ENCODE measurements around the gene TMC3. TPM values are rescaled to one million over a fixed set of nuclear protein-coding genes. Genes with fewer than 3 reads are reported as not detected.

Gene TMC3
- total and polyA plus RNA-seq, 2 donors from 2014 or later = not detected

- H3K4me1 ChIP-seq (ENCODE audit: control insufficient read depth in 2 of 3, insufficient read depth in 2 of 3, low read depth in 1 of 3, low read length in 3 of 3) = no peaks in the 10 kb centered on the region
- FAIRE-seq (no peak), DNase-seq (no peak)
- no peak overlapping the region for H3K27ac ChIP-seq (ENCODE audit: low read depth in 2 of 2, low read length in 2 of 2)
- no peak overlapping the region for H3K9ac ChIP-seq (ENCODE audit: low read length in 3 of 3)
- TF ChIP-seq, protein P1, sequence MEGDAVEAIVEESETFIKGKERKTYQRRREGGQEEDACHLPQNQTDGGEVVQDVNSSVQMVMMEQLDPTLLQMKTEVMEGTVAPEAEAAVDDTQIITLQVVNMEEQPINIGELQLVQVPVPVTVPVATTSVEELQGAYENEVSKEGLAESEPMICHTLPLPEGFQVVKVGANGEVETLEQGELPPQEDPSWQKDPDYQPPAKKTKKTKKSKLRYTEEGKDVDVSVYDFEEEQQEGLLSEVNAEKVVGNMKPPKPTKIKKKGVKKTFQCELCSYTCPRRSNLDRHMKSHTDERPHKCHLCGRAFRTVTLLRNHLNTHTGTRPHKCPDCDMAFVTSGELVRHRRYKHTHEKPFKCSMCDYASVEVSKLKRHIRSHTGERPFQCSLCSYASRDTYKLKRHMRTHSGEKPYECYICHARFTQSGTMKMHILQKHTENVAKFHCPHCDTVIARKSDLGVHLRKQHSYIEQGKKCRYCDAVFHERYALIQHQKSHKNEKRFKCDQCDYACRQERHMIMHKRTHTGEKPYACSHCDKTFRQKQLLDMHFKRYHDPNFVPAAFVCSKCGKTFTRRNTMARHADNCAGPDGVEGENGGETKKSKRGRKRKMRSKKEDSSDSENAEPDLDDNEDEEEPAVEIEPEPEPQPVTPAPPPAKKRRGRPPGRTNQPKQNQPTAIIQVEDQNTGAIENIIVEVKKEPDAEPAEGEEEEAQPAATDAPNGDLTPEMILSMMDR (IDR thresholded peaks at IDR 0.05; ENCODE audit: borderline replicate concordance, extremely low read depth, insufficient read depth) = no peak
- no peaks in the 10 kb centered on the region for H3K36me3 ChIP-seq (ENCODE audit: control insufficient read depth in 2 of 3, insufficient read depth in 3 of 3, low read length in 3 of 3)
- no peaks in the 10 kb centered on the region for H3K27me3 ChIP-seq (ENCODE audit: control insufficient read depth, insufficient read depth, low read length)
- intact Hi-C loops (cut with DNase I) = no loop called here
- no peak overlapping the region for H3K4me3 ChIP-seq (ENCODE audit: low read length in 3 of 3)
- H3K9me3 ChIP-seq (ENCODE audit: control insufficient read depth in 2 of 3, insufficient read depth in 1 of 3, low read length in 3 of 3) = no peaks in the 10 kb centered on the region
These were observed 17.6 kb upstream of the TMC3 start for GRCh38 chr15:81391657-81392056.

- TF ChIP-seq, protein P1 (IDR thresholded peaks at IDR 0.05; ENCODE audit: borderline replicate concordance, extremely low read depth, insufficient read depth) = no peak
- Histone ChIP-seq H3K9ac (ENCODE audit: low read length in 3 of 3) (no peak overlapping the region), H3K4me1 (ENCODE audit: control insufficient read depth in 2 of 3, insufficient read depth in 2 of 3, low read depth in 1 of 3, low read length in 3 of 3) (no peaks in the 10 kb centered on the region), H3K4me3 (ENCODE audit: low read length in 3 of 3) (no peak overlapping the region), H3K36me3 (ENCODE audit: control insufficient read depth in 2 of 3, insufficient read depth in 3 of 3, low read length in 3 of 3) (no peaks in the 10 kb centered on the region), H3K9me3 (ENCODE audit: control insufficient read depth in 2 of 3, insufficient read depth in 1 of 3, low read length in 3 of 3) (no peaks in the 10 kb centered on the region), H3K27me3 (ENCODE audit: control insufficient read depth, insufficient read depth, low read length) (no peaks in the 10 kb centered on the region), H3K27ac (ENCODE audit: low read depth in 2 of 2, low read length in 2 of 2) (no peak overlapping the region)
- DNase-seq (peak in 2 of 5 donors; percentile 4 to 20), FAIRE-seq (no peak)
- intact Hi-C loops (cut with DNase I) = no loop called here
These were observed 14.4 kb upstream of the TMC3 start for GRCh38 chr15:81388436-81388770.

DNA sequence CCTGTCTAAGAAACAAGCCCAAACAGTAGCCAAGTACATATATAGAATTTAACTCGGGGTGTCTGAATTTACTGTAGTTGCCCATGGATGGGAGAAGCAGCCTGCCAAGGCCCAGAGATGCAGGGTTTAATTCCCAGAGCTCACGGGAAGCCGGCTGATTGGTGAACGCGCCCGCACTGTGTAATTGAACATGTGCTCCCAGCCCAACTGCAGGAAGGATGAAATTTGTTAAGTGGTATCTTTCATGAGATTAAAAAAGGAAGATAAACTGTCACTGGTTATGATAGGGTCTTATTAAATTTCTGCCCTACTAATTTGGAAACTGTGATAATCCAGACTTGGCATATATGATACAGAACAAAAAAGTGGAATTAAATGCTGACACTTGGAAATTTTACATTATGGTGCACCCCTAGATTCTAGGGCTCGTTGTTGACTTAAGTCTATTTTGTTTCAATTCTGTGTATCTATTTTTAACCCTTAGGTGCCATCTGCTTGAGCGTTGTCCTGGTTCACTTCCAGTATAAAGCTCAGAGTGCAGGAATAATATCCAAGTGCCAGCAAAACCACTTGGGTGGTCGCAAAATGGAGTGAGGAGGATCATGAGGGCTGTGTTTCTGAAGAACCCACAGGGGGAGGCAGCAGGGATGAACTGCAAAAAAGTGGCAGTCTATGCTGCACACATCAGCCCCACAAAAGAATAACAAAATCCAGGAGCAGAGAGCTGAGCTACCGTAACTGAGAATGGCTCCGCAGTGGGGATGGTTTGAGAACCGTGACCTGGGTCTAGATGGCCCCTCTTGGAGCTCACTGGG lies 13.8 kb upstream of the TMC3 start:
- Histone ChIP-seq H3K4me1 (ENCODE audit: control insufficient read depth in 2 of 3, insufficient read depth in 2 of 3, low read depth in 1 of 3, low read length in 3 of 3) (no peaks in the 10 kb centered on the region), H3K9me3 (ENCODE audit: control insufficient read depth in 2 of 3, insufficient read depth in 1 of 3, low read length in 3 of 3) (no peaks in the 10 kb centered on the region), H3K36me3 (ENCODE audit: control insufficient read depth in 2 of 3, insufficient read depth in 3 of 3, low read length in 3 of 3) (no peaks in the 10 kb centered on the region), H3K9ac (ENCODE audit: low read length in 3 of 3) (no peak overlapping the region), H3K27me3 (ENCODE audit: control insufficient read depth, insufficient read depth, low read length) (no peaks in the 10 kb centered on the region), H3K4me3 (ENCODE audit: low read length in 3 of 3) (no peak overlapping the region), H3K27ac (ENCODE audit: low read depth in 2 of 2, low read length in 2 of 2) (no peak overlapping the region)
- intact Hi-C loops (cut with DNase I) = no loop called here
- no peak for DNase-seq
- no peak for FAIRE-seq
- TF ChIP-seq, protein P1 (IDR thresholded peaks at IDR 0.05; ENCODE audit: borderline replicate concordance, extremely low read depth, insufficient read depth) = no peak
